Activated naive CD8-positive, alpha-beta T cell treated with anti-CD3 and anti-CD28 coated beads, Interleukin-2, amount 10 ng/mL, durations not matched to agents 7 days and 5 days (primary cell): Measurements from ENCODE around the gene TDRD15. TPM values are rescaled to one million over a fixed set of nuclear protein-coding genes. Genes with fewer than 3 reads are reported as not detected.

ENCODE experiments used
- ATAC-seq: fragments of 150-1000 bp; cut with Tn5 transposase; one replicate; pipeline ENCODE4 v1.10.0; 2021; ENCODE audit warnings: low read depth, moderate library complexity
- POLR2A ChIA-PET: fragments of 350-600 bp; sonication (Branson Sonifier 250); formaldehyde crosslinking; loops from one replicate; lab custom pipeline; 2021; ENCODE audit warnings: antibody characterized with exemption; lab: Charles Lee
- DNase-seq: peaks from one replicate; pipeline ENCODE4 v3.0.0; 2021
- H3K27ac Mint-ChIP-seq: one replicate; pipeline ENCODE4 v1.8.0; 2022; ENCODE audit warnings: mild to moderate bottlenecking, mixed read lengths
- H3K27me3 Mint-ChIP-seq: one replicate; pipeline ENCODE4 v1.8.0; 2022; ENCODE audit warnings: mild to moderate bottlenecking, moderate library complexity, mixed read lengths
- H3K36me3 Mint-ChIP-seq: one replicate; pipeline ENCODE4 v1.8.0; 2021; ENCODE audit warnings: mild to moderate bottlenecking, mixed read lengths
- H3K4me1 Mint-ChIP-seq: one replicate; pipeline ENCODE4 v1.8.0; 2021; ENCODE audit warnings: mixed read lengths
- H3K4me3 Mint-ChIP-seq: one replicate; pipeline ENCODE4 v1.8.0; 2022; ENCODE audit warnings: mild to moderate bottlenecking, moderate library complexity, mixed read lengths
- H3K9me3 Mint-ChIP-seq: one replicate; pipeline ENCODE4 v1.8.0; 2021; ENCODE audit warnings: mixed read lengths
- total RNA-seq, 2 experiments: library from RNA; stranded (reverse); gene quantifications; one replicate each; pipeline ENCODE4 v1.2.3, GENCODE V29; 2021

Gene TDRD15
- total RNA-seq, 2 experiments from 2014 or later: 0.06 TPM; not detected in 1

GRCh38 chr2:21161832-21162614 is 38.3 kb downstream of the TDRD15 start:
- H3K4me3 Mint-ChIP-seq: no peak overlapping the region
- no peak overlapping the region for H3K27ac Mint-ChIP-seq
- ATAC-seq: no peak
- no peaks in the 10 kb centered on the region for H3K27me3 Mint-ChIP-seq
- H3K4me1 Mint-ChIP-seq: no peaks in the 10 kb centered on the region
- H3K9me3 Mint-ChIP-seq: peaks cover 3% of the 10 kb centered on the region
- no peak for DNase-seq
- no peaks in the 10 kb centered on the region for H3K36me3 Mint-ChIP-seq
- POLR2A ChIA-PET: no interaction called here

GRCh38 chr2:21162615-21162878 is 38.8 kb downstream of the TDRD15 start:
- Mint-ChIP-seq H3K9me3 (peaks cover 3% of the 10 kb centered on the region), H3K27me3 (no peaks in the 10 kb centered on the region), H3K4me3 (no peak overlapping the region), H3K36me3 (no peaks in the 10 kb centered on the region), H3K27ac (no peak overlapping the region), H3K4me1 (no peaks in the 10 kb centered on the region)
- ATAC-seq (no peak), DNase-seq (no peak)
- POLR2A ChIA-PET: no interaction called here

GRCh38 chr2:21163213-21163612 is 39.4 kb downstream of the TDRD15 start:
- DNase-seq (no peak), ATAC-seq (no peak)
- H3K9me3 Mint-ChIP-seq: peaks cover 3% of the 10 kb centered on the region
- no peaks in the 10 kb centered on the region for H3K4me1 Mint-ChIP-seq
- no peaks in the 10 kb centered on the region for H3K27me3 Mint-ChIP-seq
- no peak overlapping the region for H3K4me3 Mint-ChIP-seq
- POLR2A ChIA-PET: no interaction called here
- no peaks in the 10 kb centered on the region for H3K36me3 Mint-ChIP-seq
- no peak overlapping the region for H3K27ac Mint-ChIP-seq

- Mint-ChIP-seq H3K27me3 (no peaks in the 10 kb centered on the region), H3K27ac (no peak overlapping the region), H3K4me3 (no peak overlapping the region), H3K4me1 (no peaks in the 10 kb centered on the region), H3K9me3 (peaks cover 3% of the 10 kb centered on the region), H3K36me3 (no peaks in the 10 kb centered on the region)
- POLR2A ChIA-PET: no interaction called here
- DNase-seq (no peak), ATAC-seq (no peak)
Measured at GRCh38 chr2:21165350-21165749, 41.6 kb downstream of the TDRD15 start.

- POLR2A ChIA-PET: no interaction called here
- no peaks in the 10 kb centered on the region for H3K36me3 Mint-ChIP-seq
- H3K4me1 Mint-ChIP-seq: no peaks in the 10 kb centered on the region
- no peak overlapping the region for H3K4me3 Mint-ChIP-seq
- no peak overlapping the region for H3K27ac Mint-ChIP-seq
- H3K27me3 Mint-ChIP-seq: no peaks in the 10 kb centered on the region
- DNase-seq: no peak
- no peaks in the 10 kb centered on the region for H3K9me3 Mint-ChIP-seq
- ATAC-seq: no peak
Measured at GRCh38 chr2:21175895-21176646, 52.3 kb downstream of the TDRD15 start.

GRCh38 chr2:21181957-21182356 is 58.2 kb downstream of the TDRD15 start:
- no peak overlapping the region for H3K4me3 Mint-ChIP-seq
- no peak overlapping the region for H3K27ac Mint-ChIP-seq
- POLR2A ChIA-PET: no interaction called here
- H3K4me1 Mint-ChIP-seq: no peaks in the 10 kb centered on the region
- no peaks in the 10 kb centered on the region for H3K36me3 Mint-ChIP-seq
- peaks cover 1% of the 10 kb centered on the region for H3K9me3 Mint-ChIP-seq
- DNase-seq (no peak), ATAC-seq (no peak)
- no peaks in the 10 kb centered on the region for H3K27me3 Mint-ChIP-seq

- DNase-seq: no peak
- H3K27me3 Mint-ChIP-seq: no peaks in the 10 kb centered on the region
- H3K36me3 Mint-ChIP-seq: no peaks in the 10 kb centered on the region
Measured at GRCh38 chr2:21183306-21183705, 59.5 kb downstream of the TDRD15 start.

GRCh38 chr2:21183726-21184125 is 60.0 kb downstream of the TDRD15 start:
- peaks cover 1% of the 10 kb centered on the region for H3K9me3 Mint-ChIP-seq
- POLR2A ChIA-PET: no interaction called here
- H3K27me3 Mint-ChIP-seq: no peaks in the 10 kb centered on the region
- no peaks in the 10 kb centered on the region for H3K36me3 Mint-ChIP-seq
- H3K27ac Mint-ChIP-seq: no peak overlapping the region
- DNase-seq (no peak), ATAC-seq (no peak)
- H3K4me3 Mint-ChIP-seq: no peak overlapping the region
- no peaks in the 10 kb centered on the region for H3K4me1 Mint-ChIP-seq

More at GRCh38 chr2:21183306-21183705, 59.5 kb downstream of the TDRD15 start:
- no peak for ATAC-seq
- POLR2A ChIA-PET: no interaction called here
- Mint-ChIP-seq H3K4me3 (no peak overlapping the region), H3K27ac (no peak overlapping the region), H3K9me3 (peaks cover 1% of the 10 kb centered on the region), H3K4me1 (no peaks in the 10 kb centered on the region)

- Mint-ChIP-seq H3K9me3 (peaks cover 1% of the 10 kb centered on the region), H3K27ac (no peak overlapping the region), H3K4me1 (no peaks in the 10 kb centered on the region), H3K27me3 (no peaks in the 10 kb centered on the region), H3K4me3 (no peak overlapping the region), H3K36me3 (no peaks in the 10 kb centered on the region)
- POLR2A ChIA-PET: no interaction called here
- ATAC-seq (no peak), DNase-seq (no peak)
Measured at GRCh38 chr2:21191535-21191934, 67.8 kb downstream of the TDRD15 start.

Other genes with a start within 250 kb of the TDRD15 start
- not detected for gene APOB, start 79.9 kb upstream of the TDRD15 start, total RNA-seq